IMR-90 (cell line): ENCODE results near the gene GNA15.

Source experiments
- MAZ ChIP-seq: IDR thresholded peaks from 2 replicates; pipeline ENCODE4 v1.6.1; 2012; ENCODE audit warnings: low read depth, mild to moderate bottlenecking, low read length, improper control_type of control experiment, moderate library complexity, borderline replicate concordance
- POLR2A ChIP-seq: IDR thresholded peaks from 2 replicates; pipeline ENCODE4 v1.6.1; 2012; ENCODE audit warnings: mild to moderate bottlenecking, low read depth, low read length
- RAD21 ChIP-seq: IDR thresholded peaks from 2 replicates; pipeline ENCODE4 v1.6.1; 2012; ENCODE audit warnings: low read length, improper control_type of control experiment
- TF ChIP-seq, protein P1 (sequence below): fragments of 150-350 bp; IDR thresholded peaks from 2 replicates; pipeline ENCODE4 v1.6.1; 2017; ENCODE audit warnings: mild to moderate bottlenecking, antibody characterized with exemption, low read length, low read depth
- TF ChIP-seq, protein P2 (sequence below): conservative IDR thresholded peaks from 2 replicates; pipeline ENCODE4 v1.5.1; 2012; ENCODE audit warnings: mild to moderate bottlenecking, low read depth, low read length, improper control_type of control experiment

DNA sequence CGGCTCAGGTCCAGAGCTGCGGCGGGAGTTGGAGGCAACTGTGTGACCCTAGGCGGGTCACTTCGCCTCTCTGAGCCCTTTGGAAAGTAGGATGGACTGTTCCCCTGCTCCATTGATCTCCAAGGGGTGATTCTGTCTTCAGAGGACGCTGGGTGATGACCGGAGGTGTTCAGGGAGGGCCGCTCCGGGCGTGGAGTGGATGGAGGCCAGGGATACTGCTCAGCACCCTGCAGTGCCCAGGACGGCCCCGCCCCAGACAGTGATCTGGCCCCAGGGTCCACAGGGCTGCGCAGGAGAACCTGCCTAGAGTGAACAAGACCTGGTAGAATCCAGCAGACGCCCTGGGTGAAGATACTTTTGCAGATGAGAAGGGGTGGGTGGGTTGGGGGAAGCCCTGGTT is 56.9 kb downstream of the GNA15 start:
- TF ChIP-seq POLR2A (no peak), RAD21 (no peak), MAZ (no peak)
- TF ChIP-seq, protein P1, sequence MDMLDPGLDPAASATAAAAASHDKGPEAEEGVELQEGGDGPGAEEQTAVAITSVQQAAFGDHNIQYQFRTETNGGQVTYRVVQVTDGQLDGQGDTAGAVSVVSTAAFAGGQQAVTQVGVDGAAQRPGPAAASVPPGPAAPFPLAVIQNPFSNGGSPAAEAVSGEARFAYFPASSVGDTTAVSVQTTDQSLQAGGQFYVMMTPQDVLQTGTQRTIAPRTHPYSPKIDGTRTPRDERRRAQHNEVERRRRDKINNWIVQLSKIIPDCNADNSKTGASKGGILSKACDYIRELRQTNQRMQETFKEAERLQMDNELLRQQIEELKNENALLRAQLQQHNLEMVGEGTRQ, result no peak
- TF ChIP-seq, protein P2, sequence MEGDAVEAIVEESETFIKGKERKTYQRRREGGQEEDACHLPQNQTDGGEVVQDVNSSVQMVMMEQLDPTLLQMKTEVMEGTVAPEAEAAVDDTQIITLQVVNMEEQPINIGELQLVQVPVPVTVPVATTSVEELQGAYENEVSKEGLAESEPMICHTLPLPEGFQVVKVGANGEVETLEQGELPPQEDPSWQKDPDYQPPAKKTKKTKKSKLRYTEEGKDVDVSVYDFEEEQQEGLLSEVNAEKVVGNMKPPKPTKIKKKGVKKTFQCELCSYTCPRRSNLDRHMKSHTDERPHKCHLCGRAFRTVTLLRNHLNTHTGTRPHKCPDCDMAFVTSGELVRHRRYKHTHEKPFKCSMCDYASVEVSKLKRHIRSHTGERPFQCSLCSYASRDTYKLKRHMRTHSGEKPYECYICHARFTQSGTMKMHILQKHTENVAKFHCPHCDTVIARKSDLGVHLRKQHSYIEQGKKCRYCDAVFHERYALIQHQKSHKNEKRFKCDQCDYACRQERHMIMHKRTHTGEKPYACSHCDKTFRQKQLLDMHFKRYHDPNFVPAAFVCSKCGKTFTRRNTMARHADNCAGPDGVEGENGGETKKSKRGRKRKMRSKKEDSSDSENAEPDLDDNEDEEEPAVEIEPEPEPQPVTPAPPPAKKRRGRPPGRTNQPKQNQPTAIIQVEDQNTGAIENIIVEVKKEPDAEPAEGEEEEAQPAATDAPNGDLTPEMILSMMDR, result no peak
